Keratinocyte (primary cell): ENCODE data around the gene MBP. TPM values are rescaled to one million over a fixed set of nuclear protein-coding genes. Genes with fewer than 3 reads are reported as not detected.

ENCODE experiments used
- DNase-seq: peaks from one replicate; pipeline ENCODE4 v3.0.0-alpha.2; 2011; ENCODE audit warnings: low read depth, missing footprints, low spot score
- FAIRE-seq: peaks from 2 replicates; lab custom pipeline; 2011; peaks lifted over from hg19 to GRCh38; lab: Jason Lieb, UNC
- H2AFZ ChIP-seq: 2 replicates; pipeline ENCODE4 v1.6.0; 2012; ENCODE audit warnings: low read length, control low read depth, inconsistent platforms; ENCODE audit not compliant: control insufficient read depth
- H3K27ac ChIP-seq: 2 replicates; pipeline ENCODE4 v1.5.1; 2011; ENCODE audit warnings: low read length; ENCODE audit not compliant: control insufficient read depth, insufficient read depth
- H3K27me3 ChIP-seq: 3 replicates; pipeline ENCODE4 v1.6.0; 2011; ENCODE audit warnings: low read length; ENCODE audit not compliant: control insufficient read depth, insufficient read depth; ENCODE audit errors: extremely low read depth
- H3K36me3 ChIP-seq, 2 experiments: 2 replicates in 1 of 2; 3 replicates in 1 of 2; pipeline ENCODE4 v1.5.1; 2011; ENCODE audit warnings: low read length in 2 of 2, mild to moderate bottlenecking in 1 of 2; ENCODE audit not compliant: control insufficient read depth in 2 of 2, insufficient read depth in 2 of 2; ENCODE audit errors: extremely low read depth in 1 of 2
- H3K4me1 ChIP-seq: 3 replicates; pipeline ENCODE4 v1.5.1; 2011; ENCODE audit warnings: low read length; ENCODE audit not compliant: control insufficient read depth, insufficient read depth; ENCODE audit errors: extremely low read depth
- H3K4me2 ChIP-seq: 3 replicates; pipeline ENCODE4 v1.6.0; 2011; ENCODE audit warnings: low read depth, low read length; ENCODE audit not compliant: control insufficient read depth, insufficient read depth; ENCODE audit errors: extremely low read depth
- H3K4me3 ChIP-seq, 3 experiments: fragments of 200-600 bp in 1 of 3; sonication (generic) in 1 of 3; 2 replicates in 2 of 3; 3 replicates in 1 of 3; pipeline ENCODE4 v1.5.1; 2011 to 2016; ENCODE audit warnings: low read length in 3 of 3, mild to moderate bottlenecking in 3 of 3, control low read depth in 2 of 3, inconsistent platforms in 1 of 3, low read depth in 1 of 3, mixed read lengths in 1 of 3, mixed run types in 1 of 3, moderate library complexity in 1 of 3; ENCODE audit not compliant: control insufficient read depth in 2 of 3, insufficient read depth in 2 of 3; ENCODE audit errors: extremely low read depth in 1 of 3
- H3K79me2 ChIP-seq: 2 replicates; pipeline ENCODE4 v1.6.0; 2012; ENCODE audit warnings: low read length; ENCODE audit not compliant: control insufficient read depth, insufficient read depth
- H3K9ac ChIP-seq: 3 replicates; pipeline ENCODE4 v1.6.0; 2011; ENCODE audit warnings: low read length; ENCODE audit not compliant: control insufficient read depth, insufficient read depth; ENCODE audit errors: extremely low read depth
- H3K9me1 ChIP-seq: 3 replicates; pipeline ENCODE4 v1.6.0; 2011; ENCODE audit warnings: low read length; ENCODE audit not compliant: control insufficient read depth, insufficient read depth; ENCODE audit errors: extremely low read depth
- H3K9me3 ChIP-seq: 2 replicates; pipeline ENCODE4 v1.5.1; 2012; ENCODE audit warnings: low read depth, low read length; ENCODE audit not compliant: control insufficient read depth
- H4K20me1 ChIP-seq: 3 replicates; pipeline ENCODE4 v1.6.0; 2011; ENCODE audit warnings: low read length; ENCODE audit not compliant: control insufficient read depth, insufficient read depth; ENCODE audit errors: extremely low read depth
- CTCF ChIP-seq, 3 experiments: IDR thresholded peaks in 1 of 3; conservative IDR thresholded peaks in 1 of 3; optimal IDR thresholded peaks in 1 of 3; 2 replicates in 2 of 3; 3 replicates in 1 of 3; pipeline versions ENCODE3 to v1.5.1; 2011; ENCODE audit warnings: low read length in 3 of 3, mild to moderate bottlenecking in 3 of 3, moderate library complexity in 2 of 3, control low read depth in 1 of 3, inconsistent platforms in 1 of 3; ENCODE audit not compliant: insufficient read depth in 2 of 3; ENCODE audit errors: extremely low read depth in 1 of 3
- EZH2 ChIP-seq: IDR thresholded peaks from one replicate; pipeline ENCODE4 v1.6.1; 2012; ENCODE audit warnings: inconsistent platforms, mild to moderate bottlenecking, low read length, moderate library complexity
- dilution Hi-C: fragments of 300-500 bp; cut with MboI; formaldehyde crosslinking; loops from one replicate; pipeline ENCODE4 v1.7.0; 2020; ENCODE audit warnings: low sequenced_read_pairs; ENCODE audit not compliant: extremely low pct_ligation_motif_present
- polyA plus RNA-seq, 5 experiments: library from polyadenylated mRNA; depleted of rRNA in 3 of 5; stranded (reverse) in 3 of 5; stranded (forward) in 1 of 5; unstranded in 1 of 5; fragments of >200 nt; gene quantifications; 1 replicate in 1 of 5; 2 replicates in 3 of 5; 3 replicates in 1 of 5; pipeline versions ENCODE4 v1.2.1 to v1.2.3, GENCODE V29; 2011 to 2012; ENCODE audit warnings: missing spikeins in 2 of 5, low read depth in 1 of 5, low replicate concordance in 1 of 5

MBP gene
- polyA plus RNA-seq, 1 donor (not counting 4 experiments of a cell fraction or from before 2014, with no cell fraction given), result 38.7 TPM

- Histone ChIP-seq H2AFZ (no peak overlapping the region), H3K27ac (no peak overlapping the region), H4K20me1 (no peaks in the 10 kb centered on the region), H3K9me3 (no peaks in the 10 kb centered on the region), H3K4me3 (no peak overlapping the region), H3K9ac (no peak overlapping the region), H3K27me3 (no peaks in the 10 kb centered on the region), H3K79me2 (peaks cover 92% of the 10 kb centered on the region), H3K4me1 (peaks cover 19% of the 10 kb centered on the region), H3K4me2 (no peak overlapping the region), H3K36me3 (peaks cover 14 to 17% of the 10 kb centered on the region in 2 experiments), H3K9me1 (no peaks in the 10 kb centered on the region)
- no peak for TF ChIP-seq CTCF (optimal IDR thresholded peaks at IDR 0.05 in 1 of 3, IDR thresholded peaks at IDR 0.05 in 1 of 3, conservative IDR thresholded peaks at IDR 0.05 in 1 of 3; ENCODE audit: extremely low read depth in 1 of 3, insufficient read depth in 2 of 3, low read length in 3 of 3)
- TF ChIP-seq EZH2, result no peak
- FAIRE-seq (no peak), DNase-seq (no peak)
- dilution Hi-C loops, result no loop called here
Measured at GRCh38 chr18:77121523-77121922, 11.1 kb downstream of the MBP start.

- Histone ChIP-seq H3K9me3 (no peaks in the 10 kb centered on the region), H3K9me1 (no peaks in the 10 kb centered on the region), H3K27ac (no peak overlapping the region), H3K4me2 (no peak overlapping the region), H3K79me2 (peaks cover 80% of the 10 kb centered on the region), H2AFZ (no peak overlapping the region), H3K4me1 (peaks cover 19% of the 10 kb centered on the region), H3K4me3 (no peak overlapping the region), H3K27me3 (no peaks in the 10 kb centered on the region), H4K20me1 (no peaks in the 10 kb centered on the region), H3K9ac (no peak overlapping the region), H3K36me3 (peaks cover 19 to 21% of the 10 kb centered on the region in 2 experiments)
- TF ChIP-seq EZH2 (no peak), CTCF (optimal IDR thresholded peaks at IDR 0.05 in 1 of 3, IDR thresholded peaks at IDR 0.05 in 1 of 3, conservative IDR thresholded peaks at IDR 0.05 in 1 of 3; ENCODE audit: extremely low read depth in 1 of 3, insufficient read depth in 2 of 3, low read length in 3 of 3) (no peak)
- FAIRE-seq (no peak), DNase-seq (no peak)
- dilution Hi-C loops, result no loop called here
Measured at GRCh38 chr18:77119851-77120491, 12.6 kb downstream of the MBP start.
